GM21423 (cell line): ENCODE results near the gene SUOX.
A peak's percentile ranks its signal among the peaks of the same experiment; 100 is the strongest.
"Not testable (repeated sequence)": the region's sequence is repeated elsewhere in the genome, so short reads cannot be mapped to it uniquely, and the experiment has no call there.

Experiments used
- ATAC-seq: cut with Tn5 transposase; IDR thresholded peaks from one replicate; pipeline ENCODE4 v1.9.1; 2021; ENCODE audit warnings: mild to moderate bottlenecking, moderate library complexity; ENCODE audit not compliant: unreplicated experiment

The SUOX gene

GRCh38 chr12:56017181-56017580, 20.1 kb downstream of the SUOX start:
- no peak for ATAC-seq

- no peak for ATAC-seq
Observed at GRCh38 chr12:56018356-56018755, 21.3 kb downstream of the SUOX start.

GRCh38 chr12:56020423-56021184, 23.5 kb downstream of the SUOX start, which contains the start of gene IKZF4:
Gene IKZF4, plus strand, starts transcription at chr12:56021043. Its CDS starts 451 bp downstream, at chr12:56021494.
- ATAC-seq = no peak

- no peak for ATAC-seq
Observed at GRCh38 chr12:56021889-56022497, 24.9 kb downstream of the SUOX start.

- no peak for ATAC-seq
Observed at GRCh38 chr12:56028511-56029165, 31.6 kb downstream of the SUOX start.

- ATAC-seq = no peak
Observed at GRCh38 chr12:56029166-56029519, 32.1 kb downstream of the SUOX start.

GRCh38 chr12:56029666-56030293, 32.7 kb downstream of the SUOX start:
- no peak for ATAC-seq

GRCh38 chr12:56031987-56032386, 34.9 kb downstream of the SUOX start:
- ATAC-seq = no peak

- ATAC-seq = no peak
Observed at GRCh38 chr12:56034586-56035332, 37.7 kb downstream of the SUOX start.

- ATAC-seq = no peak
Observed at GRCh38 chr12:56037161-56037560, 40.1 kb downstream of the SUOX start.

- no peak for ATAC-seq
Observed at GRCh38 chr12:56038022-56038655, 41.1 kb downstream of the SUOX start.

GRCh38 chr12:56040151-56040550, 43.1 kb downstream of the SUOX start:
- ATAC-seq = no peak

GRCh38 chr12:56040963-56041551, 44.0 kb downstream of the SUOX start:
- no peak for ATAC-seq

- peak; percentile 96 for ATAC-seq
Observed at GRCh38 chr12:56041552-56042429, 44.7 kb downstream of the SUOX start, which contains the start of gene RPS26. Gene RPS26, plus strand, starts transcription at chr12:56041918. Its CDS starts 249 bp downstream, at chr12:56042167.

- not testable (repeated sequence) for ATAC-seq
Observed at GRCh38 chr12:56042430-56042813, 45.3 kb downstream of the SUOX start.

GRCh38 chr12:56042843-56043242, 45.8 kb downstream of the SUOX start:
- no peak for ATAC-seq

- ATAC-seq = no peak
Observed at GRCh38 chr12:56046027-56046780, 49.1 kb downstream of the SUOX start.

- ATAC-seq = no peak
Observed at GRCh38 chr12:56053407-56053893, 56.4 kb downstream of the SUOX start.
